ENCODE data around the gene ZNF597.

The ZNF597 gene

GRCh38 chr16:3454631-3455147, 11.4 kb upstream of the ZNF597 start:
- DNase-seq (ENCODE audit: low read depth in 2 of 2): no peak

GRCh38 chr16:3454093-3454492, 10.8 kb upstream of the ZNF597 start:
- no peak for DNase-seq (ENCODE audit: low read depth in 2 of 2)

GRCh38 chr16:3444032-3444388, 706 bp upstream of the ZNF597 start:
- DNase-seq (ENCODE audit: low read depth in 2 of 2): peak in 1 of 2 donors; percentile 34

- DNase-seq (ENCODE audit: low read depth in 2 of 2): no peak
These were observed 3.7 kb downstream of the ZNF597 start for GRCh38 chr16:3439637-3440036.

- DNase-seq (ENCODE audit: low read depth in 2 of 2): no peak
These were observed 8.9 kb downstream of the ZNF597 start for GRCh38 chr16:3434373-3434772.

GRCh38 chr16:3431779-3432219, 11.5 kb downstream of the ZNF597 start:
- DNase-seq (ENCODE audit: low read depth in 2 of 2): peak; percentile 57 to 66

- no peak for DNase-seq (ENCODE audit: low read depth in 2 of 2)
These were observed 29.4 kb downstream of the ZNF597 start for GRCh38 chr16:3413730-3414379.

GRCh38 chr16:3408561-3409197, 34.6 kb downstream of the ZNF597 start:
- DNase-seq (ENCODE audit: low read depth in 2 of 2): no peak

- no peak for DNase-seq (ENCODE audit: low read depth in 2 of 2)
These were observed 41.4 kb downstream of the ZNF597 start for GRCh38 chr16:3401719-3402397.

GRCh38 chr16:3400779-3401688, 42.3 kb downstream of the ZNF597 start, which contains the start of the genes ZNF174 and ZSCAN32:
Gene ZNF174, plus strand, starts transcription at chr16:3401215. Its CDS starts 790 bp downstream, at chr16:3402005.
Gene ZSCAN32, minus strand, starts transcription at chr16:3401004. Its CDS starts 3,447 bp downstream, at chr16:3397557.
- peak; percentile 99 for DNase-seq (ENCODE audit: low read depth in 2 of 2)

GRCh38 chr16:3400446-3400778, 42.9 kb downstream of the ZNF597 start:
- no peak for DNase-seq (ENCODE audit: low read depth in 2 of 2)

- no peak for DNase-seq (ENCODE audit: low read depth in 2 of 2)
These were observed 53.5 kb downstream of the ZNF597 start for GRCh38 chr16:3389663-3390338.

GRCh38 chr16:3388325-3388724, 55.0 kb downstream of the ZNF597 start:
- DNase-seq (ENCODE audit: low read depth in 2 of 2): no peak

- no peak for DNase-seq (ENCODE audit: low read depth in 2 of 2)
These were observed 60.3 kb downstream of the ZNF597 start for GRCh38 chr16:3383045-3383448.

All from stimulated activated CD8-positive, alpha-beta memory T cell treated with anti-CD3 and anti-CD28 coated beads, Interleukin-15, amount 100 ng/mL, for 48 hours (primary cell).